Esophagus squamous epithelium (tissue), 4 donors: ENCODE measurements around the gene SUGP1.

ENCODE experiments used
- CTCF ChIP-seq, 6 experiments: fragments of 450-650 bp in 4 of 6; fragments of 200-600 bp in 2 of 6; sonication (generic) in 2 of 6; IDR thresholded peaks; one replicate each; pipeline ENCODE4 v1.5.1; 2016 to 2019; ENCODE audit warnings: antibody characterized with exemption in 6 of 6, mild to moderate bottlenecking in 4 of 6, moderate library complexity in 4 of 6
- POLR2A ChIP-seq, 4 donors: fragments of 450-650 bp; IDR thresholded peaks; one replicate each; pipeline ENCODE4 v1.6.1; 2017; ENCODE audit warnings: antibody characterized with exemption in 4 of 4, mild to moderate bottlenecking in 4 of 4, moderate library complexity in 3 of 4

GRCh38 chr19:19303411-19303810 lies 16.9 kb downstream of the SUGP1 start:
- TF ChIP-seq CTCF (IDR thresholded peaks at IDR 0.05) = no peak
- no peak for TF ChIP-seq POLR2A (IDR thresholded peaks at IDR 0.05)
